ENCODE data around the gene IKZF1. TPM values are rescaled to one million over a fixed set of nuclear protein-coding genes. Genes with fewer than 3 reads are reported as not detected.

The IKZF1 gene
- total and polyA plus RNA-seq, 2 of the 4 experiments (the other 2 are of a cell fraction) = not detected

GRCh38 chr7:50348469-50349162 lies 44.1 kb downstream of the IKZF1 start:
- in situ Hi-C loops (cut with MboI; ENCODE audit: low sequenced_read_pairs) (no loop called here), dilution Hi-C loops (cut with HindIII; ENCODE audit: low sequenced_read_pairs, unreplicated experiment) (no loop called here), intact Hi-C loops (cut with micrococcal nuclease) (no loop called here)
- no peak overlapping the region for H4K8ac ChIP-seq (ENCODE audit: low read depth in 2 of 2, low read length in 2 of 2)
- H3K9ac ChIP-seq (ENCODE audit: low read depth, low read length) = no peak overlapping the region
- no peak overlapping the region for H2BK5ac ChIP-seq (ENCODE audit: low read depth, low read length, poor library complexity, severe bottlenecking)
- no peak overlapping the region for H4K91ac ChIP-seq (ENCODE audit: insufficient read depth, low read depth, low read length)
- no TSS peak for BruUV-seq (replicated peaks)
- no peak overlapping the region for H3K4ac ChIP-seq (ENCODE audit: low read depth, low read length)
- WGBS, 2 experiments (ENCODE audit: extremely low coverage in 2 of 2, insufficient read length in 1 of 2) = 29% methylated on average over 2 of the region's 8 CpGs; no CpG with 5 or more reads in 1 of the 2 experiments
- ATAC-seq (ENCODE audit: low read depth) (no peak), DNase-seq (no peak)
- no peaks in the 10 kb centered on the region for H4K20me1 ChIP-seq (ENCODE audit: insufficient read depth, low read length)
- H4K5ac ChIP-seq (ENCODE audit: low read depth, low read length) = no peak overlapping the region
- H3K18ac ChIP-seq (ENCODE audit: low read depth, low read length) = no peak overlapping the region
- H3K9me3 ChIP-seq (ENCODE audit: control insufficient read depth, insufficient read depth, low read length) = no peaks in the 10 kb centered on the region
- no peak overlapping the region for H3K27ac ChIP-seq (ENCODE audit: insufficient read depth, low read length)
- no peak overlapping the region for H2BK15ac ChIP-seq (ENCODE audit: low read depth, low read length)
- H3K79me1 ChIP-seq (ENCODE audit: low read depth in 1 of 2, low read length in 2 of 2) = no peaks in the 10 kb centered on the region
- CTCF ChIA-PET = no interaction called here
- H3K27me3 ChIP-seq (ENCODE audit: control insufficient read depth, insufficient read depth, low read length) = no peaks in the 10 kb centered on the region
- H3K23ac ChIP-seq (ENCODE audit: low read depth, low read length) = no peak overlapping the region
- POLR2A ChIA-PET (ENCODE audit: unreplicated experiment) = no interaction called here
- no peak for TF ChIP-seq CTCF (conservative IDR thresholded peaks at IDR 0.05; ENCODE audit: low read depth, low read length)
- no peak for TF ChIP-seq CHD1 (IDR thresholded peaks at IDR 0.05; ENCODE audit: low read depth, low read length)
- TF ChIP-seq BHLHE40 (IDR thresholded peaks at IDR 0.05; ENCODE audit: low read depth, low read length) = no peak
- TF ChIP-seq SMC3 (IDR thresholded peaks at IDR 0.05; ENCODE audit: low read depth, low read length) = no peak
- TF ChIP-seq POLR2A (IDR thresholded peaks at IDR 0.05; ENCODE audit: low read depth, low read length) = no peak
- no peak for TF ChIP-seq NFE2L2 (IDR thresholded peaks at IDR 0.05; ENCODE audit: low read depth, low read length)
- TF ChIP-seq MAZ (IDR thresholded peaks at IDR 0.05; ENCODE audit: borderline replicate concordance, low read depth, low read length) = no peak
- no peak for TF ChIP-seq RAD21 (IDR thresholded peaks at IDR 0.05; ENCODE audit: low read length)
- no peak for TF ChIP-seq MXI1 (IDR thresholded peaks at IDR 0.05; ENCODE audit: borderline replicate concordance, low read depth, low read length)
- TF ChIP-seq RFX5 (IDR thresholded peaks at IDR 0.05; ENCODE audit: low read depth, low read length) = no peak
- no peak for TF ChIP-seq FOS (IDR thresholded peaks at IDR 0.05; ENCODE audit: low read depth, low read length)
- TF ChIP-seq RCOR1 (IDR thresholded peaks at IDR 0.05; ENCODE audit: insufficient replicate concordance, low read length) = no peak
- no peak for TF ChIP-seq MAFK (IDR thresholded peaks at IDR 0.05; ENCODE audit: low read depth, low read length)
- TF ChIP-seq USF2 (IDR thresholded peaks at IDR 0.05; ENCODE audit: low read depth, low read length) = no peak
- TF ChIP-seq CEBPB (IDR thresholded peaks at IDR 0.05; ENCODE audit: low read depth, low read length) = no peak
- no peak for TF ChIP-seq ELK1 (IDR thresholded peaks at IDR 0.05; ENCODE audit: borderline replicate concordance, low read depth, low read length)
- H3K36me3 ChIP-seq (ENCODE audit: control insufficient read depth, insufficient read depth, low read length) = no peaks in the 10 kb centered on the region
- H3K56ac ChIP-seq (ENCODE audit: extremely low read depth, insufficient read depth, low read length) = no peak overlapping the region
- H3K14ac ChIP-seq (replicated peaks; ENCODE audit: low read depth, low read length) = no peak overlapping the region
- no peak overlapping the region for H2AFZ ChIP-seq (replicated peaks; ENCODE audit: low read length, poor library complexity)
- no peak overlapping the region for H2BK20ac ChIP-seq (ENCODE audit: low read depth, low read length)
- no peak overlapping the region for H2AK9ac ChIP-seq (replicated peaks; ENCODE audit: low read depth, low read length, poor library complexity)
- no peak overlapping the region for H3K4me3 ChIP-seq (ENCODE audit: insufficient read depth, low read depth, low read length)
- no peak overlapping the region for H2AK5ac ChIP-seq (ENCODE audit: low read depth, low read length)
- H3K9me1 ChIP-seq (ENCODE audit: insufficient read depth, low read length) = no peaks in the 10 kb centered on the region
- H2BK120ac ChIP-seq (ENCODE audit: low read depth, low read length) = no peak overlapping the region
- no peak overlapping the region for H3K4me2 ChIP-seq (ENCODE audit: low read depth, low read length)
- no peaks in the 10 kb centered on the region for H3K4me1 ChIP-seq (ENCODE audit: control insufficient read depth, insufficient read depth, low read length)
